ENCODE results near the gene PALM2AKAP2.

PALM2AKAP2 gene

DNA sequence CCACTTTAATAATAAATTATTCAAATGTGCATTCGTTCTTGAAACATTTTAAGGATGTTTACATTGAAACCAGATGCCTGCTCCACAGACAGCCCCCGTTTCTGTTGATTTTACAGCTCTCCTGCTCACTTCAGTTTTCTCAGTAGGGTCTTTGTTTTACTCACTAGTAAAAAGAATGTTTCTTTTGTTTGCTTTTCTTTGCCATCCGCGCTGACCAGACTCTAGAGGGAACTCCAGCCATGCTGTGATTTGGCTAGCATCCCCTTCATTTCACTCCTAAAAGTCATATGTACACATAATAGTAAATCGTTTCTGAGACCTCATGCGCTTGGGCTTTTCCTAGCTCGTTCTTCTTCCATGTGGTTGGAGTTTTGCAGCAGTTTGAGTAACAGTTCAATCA lies 28.7 kb upstream of the PALM2AKAP2 start:
- Histone ChIP-seq H3K23ac (ENCODE audit: low read length) (no peak overlapping the region), H3K9ac (ENCODE audit: low read length) (no peak overlapping the region), H2BK120ac (ENCODE audit: low read depth, low read length) (no peak overlapping the region), H3K27ac (ENCODE audit: low read depth, low read length) (no peak overlapping the region), H3K36me3 (ENCODE audit: control insufficient read depth, insufficient read depth, low read length) (no peaks in the 10 kb centered on the region), H3K4ac (ENCODE audit: low read depth, low read length) (no peak overlapping the region), H3K4me1 (ENCODE audit: control insufficient read depth, low read depth, low read length) (no peaks in the 10 kb centered on the region), H3K79me2 (ENCODE audit: control insufficient read depth, insufficient read depth, low read length) (no peaks in the 10 kb centered on the region), H2AK5ac (ENCODE audit: low read length) (no peak overlapping the region), H3K56ac (ENCODE audit: low read length) (no peak overlapping the region), H3K27me3 (ENCODE audit: insufficient read depth, low read length, poor library complexity) (no peaks in the 10 kb centered on the region), H3K4me2 (ENCODE audit: low read length) (no peak overlapping the region), H3K18ac (ENCODE audit: low read length) (no peak overlapping the region), H4K8ac (ENCODE audit: low read depth, low read length) (no peak overlapping the region), H4K5ac (ENCODE audit: low read length) (no peak overlapping the region), H2BK15ac (replicated peaks; ENCODE audit: low read depth) (no peak overlapping the region), H3K79me1 (ENCODE audit: low read length) (no peaks in the 10 kb centered on the region), H3K4me3 (ENCODE audit: low read length) (no peak overlapping the region), H2BK5ac (ENCODE audit: low read length) (no peak overlapping the region)
- WGBS (ENCODE audit: extremely low coverage, insufficient coverage, low lambda C conversion rate), result no CpG with 5 or more reads among the region's 7 CpGs
- DNase-seq, result no peak

DNA sequence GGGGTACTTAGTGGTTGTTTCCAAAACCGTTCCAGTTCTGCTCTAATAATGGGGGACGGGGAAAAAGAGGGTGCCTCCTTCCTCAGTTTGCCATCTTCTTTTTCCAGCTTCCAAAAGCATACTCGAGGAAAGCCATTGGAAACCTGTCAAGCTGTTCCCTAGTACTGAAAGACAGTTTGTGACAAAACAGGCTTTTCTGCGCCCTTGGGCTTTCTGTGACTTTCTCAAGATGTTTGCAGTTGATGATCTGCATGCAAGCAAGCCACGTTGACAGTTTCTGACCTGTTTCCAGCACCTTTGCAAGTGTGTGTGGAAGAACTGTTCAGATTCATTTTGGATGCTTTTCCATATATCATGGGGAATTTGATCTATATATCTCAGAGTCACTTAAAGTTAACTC lies 26.7 kb upstream of the PALM2AKAP2 start:
- Histone ChIP-seq H3K27me3 (ENCODE audit: insufficient read depth, low read length, poor library complexity) (no peaks in the 10 kb centered on the region), H3K23ac (ENCODE audit: low read length) (no peak overlapping the region), H3K18ac (ENCODE audit: low read length) (no peak overlapping the region), H2BK5ac (ENCODE audit: low read length) (no peak overlapping the region), H3K4me1 (ENCODE audit: control insufficient read depth, low read depth, low read length) (no peaks in the 10 kb centered on the region), H3K79me2 (ENCODE audit: control insufficient read depth, insufficient read depth, low read length) (no peaks in the 10 kb centered on the region), H3K79me1 (ENCODE audit: low read length) (no peaks in the 10 kb centered on the region), H3K9ac (ENCODE audit: low read length) (no peak overlapping the region), H2BK120ac (ENCODE audit: low read depth, low read length) (no peak overlapping the region), H3K4ac (ENCODE audit: low read depth, low read length) (no peak overlapping the region), H4K5ac (ENCODE audit: low read length) (no peak overlapping the region), H3K4me3 (ENCODE audit: low read length) (no peak overlapping the region), H3K36me3 (ENCODE audit: control insufficient read depth, insufficient read depth, low read length) (no peaks in the 10 kb centered on the region), H3K56ac (ENCODE audit: low read length) (no peak overlapping the region), H3K4me2 (ENCODE audit: low read length) (no peak overlapping the region), H2AK5ac (ENCODE audit: low read length) (no peak overlapping the region), H4K8ac (ENCODE audit: low read depth, low read length) (no peak overlapping the region), H2BK15ac (replicated peaks; ENCODE audit: low read depth) (no peak overlapping the region), H3K27ac (ENCODE audit: low read depth, low read length) (no peak overlapping the region)
- DNase-seq, result no peak
- WGBS (ENCODE audit: extremely low coverage, insufficient coverage, low lambda C conversion rate), result no CpG with 5 or more reads among the region's 5 CpGs

DNA sequence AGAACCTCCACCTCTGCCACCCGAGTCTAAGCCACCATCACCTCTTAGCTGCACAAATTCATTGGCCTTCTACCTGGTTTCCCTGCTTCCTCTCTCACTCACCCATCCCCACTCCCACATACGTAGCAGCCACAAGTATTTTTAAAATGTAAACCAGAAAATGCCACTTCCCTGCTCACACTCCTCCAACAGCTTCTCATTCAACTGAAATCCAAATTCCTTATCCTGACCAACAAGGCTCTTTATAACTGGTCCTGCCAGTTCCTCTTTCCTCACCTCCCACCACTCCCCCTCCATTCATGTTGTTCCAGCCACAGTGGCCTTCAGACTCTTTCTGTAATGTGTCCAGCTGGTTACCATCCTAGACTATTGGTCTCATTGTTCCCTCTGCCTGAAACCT lies 25.0 kb upstream of the PALM2AKAP2 start:
- H3K56ac ChIP-seq (ENCODE audit: low read length), result no peak overlapping the region
- H3K4me3 ChIP-seq (ENCODE audit: low read length), result no peak overlapping the region
- WGBS (ENCODE audit: extremely low coverage, insufficient coverage, low lambda C conversion rate), result no CpG with 5 or more reads among the region's 2 CpGs
- H3K79me2 ChIP-seq (ENCODE audit: control insufficient read depth, insufficient read depth, low read length), result no peaks in the 10 kb centered on the region
- no peak overlapping the region for H3K23ac ChIP-seq (ENCODE audit: low read length)
- H3K4me2 ChIP-seq (ENCODE audit: low read length), result no peak overlapping the region
- no peak overlapping the region for H4K5ac ChIP-seq (ENCODE audit: low read length)
- H4K8ac ChIP-seq (ENCODE audit: low read depth, low read length), result no peak overlapping the region
- H3K27ac ChIP-seq (ENCODE audit: low read depth, low read length), result no peak overlapping the region
- H3K4ac ChIP-seq (ENCODE audit: low read depth, low read length), result no peak overlapping the region
- H2BK120ac ChIP-seq (ENCODE audit: low read depth, low read length), result no peak overlapping the region
- no peak overlapping the region for H2AK5ac ChIP-seq (ENCODE audit: low read length)
- H3K4me1 ChIP-seq (ENCODE audit: control insufficient read depth, low read depth, low read length), result no peaks in the 10 kb centered on the region
- H3K27me3 ChIP-seq (ENCODE audit: insufficient read depth, low read length, poor library complexity), result no peaks in the 10 kb centered on the region
- no peak overlapping the region for H3K18ac ChIP-seq (ENCODE audit: low read length)
- no peak overlapping the region for H2BK15ac ChIP-seq (replicated peaks; ENCODE audit: low read depth)
- no peak overlapping the region for H3K9ac ChIP-seq (ENCODE audit: low read length)
- DNase-seq, result no peak
- no peaks in the 10 kb centered on the region for H3K79me1 ChIP-seq (ENCODE audit: low read length)
- no peaks in the 10 kb centered on the region for H3K36me3 ChIP-seq (ENCODE audit: control insufficient read depth, insufficient read depth, low read length)
- H2BK5ac ChIP-seq (ENCODE audit: low read length), result no peak overlapping the region

DNA sequence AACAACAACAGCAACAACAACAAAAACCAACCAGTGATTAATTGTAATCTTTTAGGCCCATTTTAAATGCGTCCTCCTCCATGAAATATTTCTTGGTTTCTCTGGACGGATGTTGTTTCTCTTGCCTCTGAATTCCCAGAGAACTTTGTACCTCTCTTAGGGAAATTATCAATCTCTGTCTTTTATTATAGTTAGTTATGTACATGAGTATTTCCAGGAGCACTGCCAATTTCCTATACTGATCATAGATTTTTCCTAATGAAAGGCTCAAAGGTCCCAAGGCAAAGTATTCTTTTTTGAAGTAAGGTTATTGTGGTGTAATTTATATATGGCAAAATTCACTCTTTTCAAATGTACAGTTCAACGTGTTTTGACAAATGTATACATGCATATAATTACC lies 20.4 kb upstream of the PALM2AKAP2 start:
- H2BK5ac ChIP-seq (ENCODE audit: low read length), result no peak overlapping the region
- H3K27me3 ChIP-seq (ENCODE audit: insufficient read depth, low read length, poor library complexity), result no peaks in the 10 kb centered on the region
- no peak overlapping the region for H3K4me2 ChIP-seq (ENCODE audit: low read length)
- H3K79me2 ChIP-seq (ENCODE audit: control insufficient read depth, insufficient read depth, low read length), result no peaks in the 10 kb centered on the region
- no peak overlapping the region for H3K56ac ChIP-seq (ENCODE audit: low read length)
- no peaks in the 10 kb centered on the region for H3K4me1 ChIP-seq (ENCODE audit: control insufficient read depth, low read depth, low read length)
- no peak overlapping the region for H4K5ac ChIP-seq (ENCODE audit: low read length)
- H2AK5ac ChIP-seq (ENCODE audit: low read length), result no peak overlapping the region
- H3K23ac ChIP-seq (ENCODE audit: low read length), result no peak overlapping the region
- H3K27ac ChIP-seq (ENCODE audit: low read depth, low read length), result no peak overlapping the region
- H3K18ac ChIP-seq (ENCODE audit: low read length), result no peak overlapping the region
- DNase-seq, result no peak
- no peak overlapping the region for H2BK15ac ChIP-seq (replicated peaks; ENCODE audit: low read depth)
- no peak overlapping the region for H4K8ac ChIP-seq (ENCODE audit: low read depth, low read length)
- no peak overlapping the region for H3K4me3 ChIP-seq (ENCODE audit: low read length)
- no peak overlapping the region for H3K9ac ChIP-seq (ENCODE audit: low read length)
- H3K79me1 ChIP-seq (ENCODE audit: low read length), result no peaks in the 10 kb centered on the region
- H3K36me3 ChIP-seq (ENCODE audit: control insufficient read depth, insufficient read depth, low read length), result no peaks in the 10 kb centered on the region
- no peak overlapping the region for H3K4ac ChIP-seq (ENCODE audit: low read depth, low read length)
- WGBS (ENCODE audit: extremely low coverage, insufficient coverage, low lambda C conversion rate), result no CpG with 5 or more reads among the region's 3 CpGs
- H2BK120ac ChIP-seq (ENCODE audit: low read depth, low read length), result no peak overlapping the region

DNA sequence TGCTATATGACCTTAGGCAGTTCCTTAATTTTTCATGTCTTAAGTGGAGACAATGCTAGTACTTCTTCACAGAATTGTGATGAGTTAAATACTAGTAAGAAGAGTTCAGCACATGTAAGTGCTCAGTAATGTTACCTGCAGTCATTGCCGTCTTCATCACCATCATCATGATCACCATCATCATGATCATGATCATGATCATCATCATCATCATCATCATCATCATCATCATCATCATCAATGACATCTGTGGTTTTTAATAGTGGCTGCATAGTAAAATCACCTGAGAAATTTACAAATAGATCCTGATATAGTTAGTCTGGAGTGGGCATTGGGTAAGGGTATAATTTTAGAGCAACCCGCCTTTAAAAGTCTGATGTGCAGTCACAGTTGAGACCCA lies 14.7 kb upstream of the PALM2AKAP2 start:
- no peak overlapping the region for H3K4me3 ChIP-seq (ENCODE audit: low read length)
- H3K4ac ChIP-seq (ENCODE audit: low read depth, low read length), result no peak overlapping the region
- H3K27ac ChIP-seq (ENCODE audit: low read depth, low read length), result no peak overlapping the region
- H3K4me2 ChIP-seq (ENCODE audit: low read length), result no peak overlapping the region
- H3K4me1 ChIP-seq (ENCODE audit: control insufficient read depth, low read depth, low read length), result peaks cover 5% of the 10 kb centered on the region
- H2BK15ac ChIP-seq (replicated peaks; ENCODE audit: low read depth), result no peak overlapping the region
- H3K23ac ChIP-seq (ENCODE audit: low read length), result no peak overlapping the region
- H4K8ac ChIP-seq (ENCODE audit: low read depth, low read length), result no peak overlapping the region
- no peak overlapping the region for H3K56ac ChIP-seq (ENCODE audit: low read length)
- no peaks in the 10 kb centered on the region for H3K36me3 ChIP-seq (ENCODE audit: control insufficient read depth, insufficient read depth, low read length)
- no peak overlapping the region for H3K9ac ChIP-seq (ENCODE audit: low read length)
- H3K27me3 ChIP-seq (ENCODE audit: insufficient read depth, low read length, poor library complexity), result no peaks in the 10 kb centered on the region
- no peak overlapping the region for H4K5ac ChIP-seq (ENCODE audit: low read length)
- no peaks in the 10 kb centered on the region for H3K79me2 ChIP-seq (ENCODE audit: control insufficient read depth, insufficient read depth, low read length)
- no peak overlapping the region for H2BK120ac ChIP-seq (ENCODE audit: low read depth, low read length)
- H3K79me1 ChIP-seq (ENCODE audit: low read length), result no peaks in the 10 kb centered on the region
- H2BK5ac ChIP-seq (ENCODE audit: low read length), result no peak overlapping the region
- H3K18ac ChIP-seq (ENCODE audit: low read length), result no peak overlapping the region
- H2AK5ac ChIP-seq (ENCODE audit: low read length), result no peak overlapping the region
- DNase-seq, result no peak
- no CpG with 5 or more reads among the region's 2 CpGs for WGBS (ENCODE audit: extremely low coverage, insufficient coverage, low lambda C conversion rate)

DNA sequence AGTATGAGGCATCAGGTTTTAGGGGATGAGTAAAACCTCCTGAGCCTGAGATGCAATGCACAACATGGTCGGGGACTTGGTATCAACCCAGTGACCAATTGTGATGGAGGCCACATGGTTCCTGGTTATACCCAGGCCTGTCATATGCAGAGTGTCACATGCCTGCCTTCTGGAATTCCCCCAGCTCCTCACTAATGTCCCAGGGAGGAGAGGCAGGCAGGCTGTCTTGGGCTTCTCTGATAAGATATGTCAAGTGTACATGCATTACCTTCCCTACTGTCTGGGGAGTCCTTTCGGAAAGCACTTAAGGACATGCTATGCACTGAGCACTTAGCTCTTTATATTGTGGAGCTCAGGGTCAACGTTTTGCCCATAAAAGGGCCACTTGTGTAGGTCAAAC lies 14.2 kb upstream of the PALM2AKAP2 start:
- H3K4me1 ChIP-seq (ENCODE audit: control insufficient read depth, low read depth, low read length), result peaks cover 5% of the 10 kb centered on the region
- no peak overlapping the region for H2BK120ac ChIP-seq (ENCODE audit: low read depth, low read length)
- DNase-seq, result no peak
- no peak overlapping the region for H3K18ac ChIP-seq (ENCODE audit: low read length)
- H2AK5ac ChIP-seq (ENCODE audit: low read length), result no peak overlapping the region
- H3K4ac ChIP-seq (ENCODE audit: low read depth, low read length), result no peak overlapping the region
- no peak overlapping the region for H3K4me3 ChIP-seq (ENCODE audit: low read length)
- no peak overlapping the region for H3K4me2 ChIP-seq (ENCODE audit: low read length)
- H4K8ac ChIP-seq (ENCODE audit: low read depth, low read length), result no peak overlapping the region
- no peaks in the 10 kb centered on the region for H3K27me3 ChIP-seq (ENCODE audit: insufficient read depth, low read length, poor library complexity)
- H3K36me3 ChIP-seq (ENCODE audit: control insufficient read depth, insufficient read depth, low read length), result no peaks in the 10 kb centered on the region
- WGBS (ENCODE audit: extremely low coverage, insufficient coverage, low lambda C conversion rate), result no CpG with 5 or more reads among the region's 3 CpGs
- no peaks in the 10 kb centered on the region for H3K79me2 ChIP-seq (ENCODE audit: control insufficient read depth, insufficient read depth, low read length)
- H4K5ac ChIP-seq (ENCODE audit: low read length), result no peak overlapping the region
- H2BK15ac ChIP-seq (replicated peaks; ENCODE audit: low read depth), result no peak overlapping the region
- H3K56ac ChIP-seq (ENCODE audit: low read length), result no peak overlapping the region
- no peak overlapping the region for H3K23ac ChIP-seq (ENCODE audit: low read length)
- H2BK5ac ChIP-seq (ENCODE audit: low read length), result no peak overlapping the region
- no peaks in the 10 kb centered on the region for H3K79me1 ChIP-seq (ENCODE audit: low read length)
- no peak overlapping the region for H3K9ac ChIP-seq (ENCODE audit: low read length)
- H3K27ac ChIP-seq (ENCODE audit: low read depth, low read length), result no peak overlapping the region
